Breast epithelium (tissue), 3 donors: Measurements from ENCODE around the gene RAD51D.

Experiments used
- POLR2A ChIP-seq: fragments of 450-650 bp; IDR thresholded peaks from one replicate; pipeline ENCODE4 v1.6.1; 2016; ENCODE audit warnings: antibody characterized with exemption, mild to moderate bottlenecking, moderate library complexity
- TF ChIP-seq, protein P1 (sequence below), 3 donors: fragments of 450-650 bp; IDR thresholded peaks; one replicate each; pipeline ENCODE4 v1.5.1; 2016 to 2017; ENCODE audit warnings: antibody characterized with exemption in 3 of 3, mild to moderate bottlenecking in 3 of 3, moderate library complexity in 3 of 3

DNA sequence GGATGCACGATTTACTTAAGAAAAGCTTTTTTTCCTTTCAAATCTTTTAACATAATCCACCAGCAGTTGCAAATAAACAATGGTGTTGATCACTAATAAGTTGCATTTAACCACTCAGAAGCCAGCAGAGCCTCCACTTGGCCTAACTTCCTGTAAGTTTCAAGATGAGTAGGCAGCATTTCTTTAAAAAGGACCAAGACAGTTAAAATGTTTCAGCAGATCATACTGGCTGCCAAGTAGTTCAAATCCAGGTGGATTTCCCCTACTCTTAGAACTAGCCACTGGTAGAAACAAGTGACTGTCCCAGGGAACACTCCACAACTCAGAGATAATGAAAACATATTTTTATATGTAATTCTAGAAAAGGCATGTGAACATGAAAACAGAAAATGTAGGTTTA lies 39.1 kb downstream of the RAD51D start:
- TF ChIP-seq POLR2A: no peak
- TF ChIP-seq, protein P1, sequence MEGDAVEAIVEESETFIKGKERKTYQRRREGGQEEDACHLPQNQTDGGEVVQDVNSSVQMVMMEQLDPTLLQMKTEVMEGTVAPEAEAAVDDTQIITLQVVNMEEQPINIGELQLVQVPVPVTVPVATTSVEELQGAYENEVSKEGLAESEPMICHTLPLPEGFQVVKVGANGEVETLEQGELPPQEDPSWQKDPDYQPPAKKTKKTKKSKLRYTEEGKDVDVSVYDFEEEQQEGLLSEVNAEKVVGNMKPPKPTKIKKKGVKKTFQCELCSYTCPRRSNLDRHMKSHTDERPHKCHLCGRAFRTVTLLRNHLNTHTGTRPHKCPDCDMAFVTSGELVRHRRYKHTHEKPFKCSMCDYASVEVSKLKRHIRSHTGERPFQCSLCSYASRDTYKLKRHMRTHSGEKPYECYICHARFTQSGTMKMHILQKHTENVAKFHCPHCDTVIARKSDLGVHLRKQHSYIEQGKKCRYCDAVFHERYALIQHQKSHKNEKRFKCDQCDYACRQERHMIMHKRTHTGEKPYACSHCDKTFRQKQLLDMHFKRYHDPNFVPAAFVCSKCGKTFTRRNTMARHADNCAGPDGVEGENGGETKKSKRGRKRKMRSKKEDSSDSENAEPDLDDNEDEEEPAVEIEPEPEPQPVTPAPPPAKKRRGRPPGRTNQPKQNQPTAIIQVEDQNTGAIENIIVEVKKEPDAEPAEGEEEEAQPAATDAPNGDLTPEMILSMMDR (IDR thresholded peaks at IDR 0.05): no peak
